Inflammatory macrophage treated with lipopolysaccharide for 1 hour (primary cell): ENCODE results near the gene C2CD2L.
"Not testable (repeated sequence)": the region's sequence is repeated elsewhere in the genome, so short reads cannot be mapped to it uniquely, and the experiment has no call there.

ENCODE experiments used
- DNase-seq, 2 donors: peaks; one replicate each; pipeline ENCODE4 v3.0.0-alpha.2; 2020 to 2022

C2CD2L gene

DNA sequence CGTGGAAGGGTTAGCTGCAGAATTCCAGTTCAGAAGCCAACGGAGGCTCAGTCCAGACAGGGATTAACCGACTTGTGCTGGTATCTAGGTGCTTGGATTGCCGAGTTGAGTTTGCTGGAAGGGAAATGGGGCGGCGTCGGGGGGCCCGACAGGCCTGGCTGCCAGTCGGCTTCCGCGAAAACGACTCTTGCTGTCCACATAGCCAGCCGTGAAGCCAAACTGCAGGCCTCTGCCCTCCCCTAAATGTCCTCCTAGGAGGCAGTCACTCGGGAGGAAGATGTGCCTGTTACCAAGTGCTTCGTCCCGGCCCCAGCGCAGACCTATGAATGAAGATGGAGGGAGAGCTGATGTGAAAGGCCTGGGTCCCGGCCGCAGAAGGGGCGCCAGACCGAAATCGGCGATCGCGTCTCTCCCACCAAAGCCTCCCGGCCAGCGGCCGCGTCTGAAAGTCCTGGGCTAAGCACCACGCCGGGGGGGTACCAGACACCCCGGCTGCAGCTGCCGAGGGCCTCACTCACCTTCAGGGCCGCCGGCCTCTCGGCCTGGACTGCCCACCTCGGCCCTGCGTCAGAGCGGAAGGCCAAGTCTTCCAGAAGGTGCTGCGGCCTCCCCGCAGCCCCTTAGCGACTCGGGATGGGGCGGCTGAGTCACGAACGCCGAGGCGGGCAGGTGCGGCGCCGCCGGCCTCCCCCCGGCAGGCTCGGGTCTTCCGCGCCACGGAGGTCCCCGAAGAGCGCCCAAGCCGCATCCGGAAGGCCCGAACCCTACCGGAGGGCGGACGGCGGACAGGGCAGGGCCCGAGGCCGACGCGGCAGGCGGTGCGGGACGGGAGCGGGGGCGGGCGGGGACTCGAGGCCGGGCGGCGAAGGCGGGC, 13.0 kb upstream of the C2CD2L start:
- DNase-seq, result peak in 1 of 2 donors; percentile 17

DNA sequence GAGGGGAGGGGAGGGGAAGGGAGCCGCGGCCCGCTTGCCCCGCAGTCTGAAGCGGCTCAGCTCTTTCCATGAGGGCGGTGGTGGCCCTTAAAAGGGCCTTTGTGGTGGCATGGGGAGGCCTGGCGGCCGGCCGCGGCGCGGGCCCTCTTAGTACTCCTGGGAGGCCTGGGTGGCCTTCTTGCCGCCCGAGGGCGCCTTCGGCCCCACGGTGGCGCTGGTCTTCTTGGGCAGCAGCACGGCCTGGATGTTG, 12.4 kb upstream of the C2CD2L start:
- DNase-seq, result peak; percentile 74 to 78

DNA sequence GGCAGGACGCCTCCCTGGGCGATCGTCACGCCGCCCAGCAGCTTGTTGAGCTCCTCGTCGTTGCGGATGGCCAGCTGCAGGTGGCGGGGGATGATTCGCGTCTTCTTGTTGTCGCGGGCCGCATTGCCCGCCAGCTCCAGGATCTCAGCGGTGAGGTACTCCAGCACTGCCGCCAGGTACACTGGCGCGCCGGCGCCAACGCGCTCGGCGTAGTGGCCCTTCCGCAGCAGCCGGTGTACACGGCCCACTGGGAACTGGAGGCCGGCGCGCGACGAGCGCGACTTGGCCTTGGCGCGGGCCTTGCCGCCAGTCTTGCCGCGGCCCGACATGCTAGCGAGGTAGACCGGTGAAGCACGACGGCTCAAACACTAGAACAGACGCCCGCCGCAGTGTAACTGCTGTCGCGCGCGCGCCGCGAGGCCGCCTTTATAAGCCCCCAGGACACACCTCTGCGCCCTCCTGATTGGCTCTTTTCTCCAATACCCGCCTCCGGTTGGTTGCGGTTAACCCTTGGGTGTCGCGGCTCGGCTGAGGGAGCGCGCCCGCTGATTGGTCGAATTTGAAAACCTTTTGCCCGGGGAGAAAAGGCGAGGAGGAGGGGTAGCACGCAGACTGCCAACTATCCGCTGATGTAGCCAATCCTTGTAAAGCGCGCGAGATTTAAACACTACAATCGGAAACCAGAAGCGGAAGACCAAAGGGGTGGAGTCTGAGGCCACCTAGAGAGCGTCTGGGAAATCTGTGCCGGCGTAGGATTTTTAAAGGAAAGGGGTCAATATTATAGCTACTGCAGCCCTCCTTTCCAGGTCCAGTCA, 11.9 kb upstream of the C2CD2L start:
- DNase-seq, result peak; percentile 99 to 100

DNA sequence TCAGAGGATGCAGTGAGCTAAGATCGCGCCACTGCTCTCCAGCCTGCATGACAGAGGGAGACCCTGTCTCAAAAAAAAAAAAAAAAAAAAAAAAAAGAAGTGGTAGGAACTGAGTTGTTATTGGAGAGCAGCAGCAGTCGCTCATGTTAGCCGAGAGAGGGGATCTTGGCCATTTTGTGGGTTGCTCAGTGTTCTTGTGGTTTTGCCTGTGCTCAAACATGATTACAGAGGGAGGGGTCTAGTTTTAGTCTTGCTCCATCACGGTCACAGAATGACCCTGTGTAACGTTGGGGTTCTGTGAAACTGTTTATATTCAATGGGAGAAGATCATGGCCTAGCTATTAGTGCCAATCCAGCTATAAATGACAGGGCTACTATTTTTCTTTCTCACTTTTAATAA, 7.4 kb upstream of the C2CD2L start:
- no peak for DNase-seq

DNA sequence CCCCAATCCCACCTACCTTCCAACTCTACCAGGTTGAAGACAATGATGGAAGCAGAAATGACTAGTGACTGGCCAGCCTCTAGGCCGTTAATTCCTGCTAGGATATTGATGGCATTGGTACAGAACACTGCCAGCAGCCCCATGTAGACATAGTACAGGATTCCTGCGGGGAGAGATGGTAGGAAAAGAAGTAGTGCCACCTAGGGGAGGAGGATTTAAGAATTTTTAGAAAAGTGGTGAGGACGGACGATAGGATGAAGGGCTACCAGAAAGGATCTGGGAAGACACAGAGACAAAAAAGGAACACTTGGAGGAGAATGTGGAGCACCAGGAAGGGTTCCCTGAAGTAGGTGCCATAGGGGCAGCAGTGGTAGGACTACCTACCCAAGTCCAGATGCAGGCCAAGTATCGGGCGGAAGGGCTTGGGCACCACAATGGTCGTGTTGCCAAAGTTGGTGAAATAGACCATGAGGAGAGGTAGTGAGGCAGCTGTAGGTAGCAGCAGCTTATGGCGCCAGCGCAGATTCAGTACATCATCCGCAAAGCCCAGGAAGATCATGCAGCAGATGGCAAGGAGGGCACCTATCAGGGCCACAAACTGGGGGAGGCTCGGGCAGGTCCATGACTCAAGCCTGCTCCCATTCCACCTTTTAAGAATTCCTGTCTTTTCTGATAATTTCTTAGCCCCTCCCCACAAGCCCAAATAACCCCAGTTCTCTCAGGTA, 6.7 kb upstream of the C2CD2L start:
- peak; percentile 29 to 43 for DNase-seq

DNA sequence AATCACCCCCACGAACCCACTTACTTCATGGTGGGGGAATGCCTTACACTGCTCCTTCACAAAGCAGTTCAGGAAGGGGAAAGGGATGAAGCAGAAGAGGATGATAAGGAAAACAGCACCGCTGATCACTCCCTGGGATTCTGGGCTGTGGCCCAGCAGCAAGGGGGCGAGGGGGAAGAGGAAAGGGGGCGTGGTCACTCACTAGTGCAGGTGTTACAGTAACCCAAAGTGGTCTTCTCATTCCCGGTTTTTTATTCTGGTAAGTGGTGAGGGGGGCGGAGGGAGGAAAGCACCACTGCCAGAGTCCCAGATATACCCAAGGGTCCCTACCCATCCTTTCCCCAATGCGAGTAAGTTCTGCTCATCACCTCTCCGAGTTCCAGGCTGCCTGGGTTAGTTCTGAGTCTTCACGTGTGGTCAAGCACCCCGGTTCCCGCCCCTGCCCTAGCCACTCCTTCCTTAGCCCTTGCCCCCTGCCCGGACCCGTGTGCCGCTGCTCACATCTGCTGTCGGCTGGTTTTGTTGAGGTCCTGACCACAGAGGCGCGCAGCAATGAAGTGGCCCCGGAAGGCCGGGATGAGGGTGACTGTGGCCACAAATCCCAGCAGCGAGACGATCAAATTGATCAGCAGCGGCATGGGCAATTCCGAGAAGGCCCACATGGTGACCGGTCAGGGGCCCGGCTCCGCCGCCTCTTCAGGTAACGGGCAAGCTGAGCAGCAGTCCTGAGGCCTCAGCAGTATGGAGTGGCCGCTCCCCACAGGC, 6.0 kb upstream of the C2CD2L start:
- no peak for DNase-seq

DNA sequence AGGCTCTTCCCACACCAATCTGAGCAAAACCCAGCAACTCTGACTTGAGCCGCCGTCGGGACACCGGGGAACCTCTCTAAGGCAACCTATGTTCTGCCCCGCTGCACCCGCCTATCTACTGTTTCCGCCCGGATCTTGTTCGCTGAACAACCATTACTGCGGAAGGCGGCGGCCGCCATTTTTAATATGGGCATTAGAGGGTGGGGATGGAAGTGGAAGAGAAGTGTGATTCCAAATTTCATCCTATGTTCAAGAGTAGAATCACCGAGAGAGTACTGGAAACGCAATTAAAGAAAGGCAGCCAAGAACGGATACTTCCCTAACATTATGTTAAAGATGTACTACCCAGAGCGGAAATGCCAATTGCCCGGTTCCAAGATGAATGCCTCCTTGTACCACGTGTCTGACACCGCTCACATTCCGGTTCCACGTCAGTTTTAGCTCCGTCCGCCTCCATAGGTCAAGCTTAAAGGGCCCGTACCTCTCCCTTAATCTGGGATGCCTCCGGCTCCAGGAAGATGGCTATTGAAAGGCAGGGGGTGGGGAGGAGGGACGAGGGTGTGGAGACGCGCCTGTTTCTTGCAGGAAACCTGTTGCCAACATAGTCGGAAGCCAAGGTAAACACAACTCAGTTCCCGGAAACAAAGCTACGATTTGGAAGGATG, 5.3 kb upstream of the C2CD2L start, which contains the start of gene DPAGT1:
Gene DPAGT1 (minus strand): TSS at position 95 of the 665 bp plus-strand sequence. CDS start 198 bp downstream, outside the sequence.
- peak; percentile 88 to 90 for DNase-seq

DNA sequence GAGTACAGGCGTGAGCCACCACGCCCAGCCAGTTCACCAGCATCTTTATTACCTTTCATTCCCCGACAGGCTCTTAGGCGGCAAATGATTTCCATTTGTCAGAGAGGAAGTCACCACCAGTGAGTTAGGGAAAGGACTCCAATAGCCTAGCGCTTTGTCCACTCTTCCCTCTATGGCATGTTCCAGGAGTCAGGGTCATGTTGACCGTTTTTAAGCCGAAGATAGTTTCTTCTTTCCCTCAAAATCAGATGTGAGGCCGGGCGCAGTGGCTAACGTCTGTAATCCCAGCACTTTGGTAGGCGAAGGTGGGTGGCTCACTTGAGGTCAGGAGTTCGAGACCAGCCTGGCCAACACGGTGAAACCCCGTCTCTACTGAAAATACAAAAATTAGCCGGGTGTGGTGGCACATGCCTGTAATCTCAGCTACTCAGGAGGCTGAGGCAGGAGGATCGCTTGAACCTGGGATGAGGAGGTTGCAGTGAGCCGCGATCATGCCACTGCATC, 3.9 kb upstream of the C2CD2L start:
- not testable (repeated sequence) for DNase-seq

DNA sequence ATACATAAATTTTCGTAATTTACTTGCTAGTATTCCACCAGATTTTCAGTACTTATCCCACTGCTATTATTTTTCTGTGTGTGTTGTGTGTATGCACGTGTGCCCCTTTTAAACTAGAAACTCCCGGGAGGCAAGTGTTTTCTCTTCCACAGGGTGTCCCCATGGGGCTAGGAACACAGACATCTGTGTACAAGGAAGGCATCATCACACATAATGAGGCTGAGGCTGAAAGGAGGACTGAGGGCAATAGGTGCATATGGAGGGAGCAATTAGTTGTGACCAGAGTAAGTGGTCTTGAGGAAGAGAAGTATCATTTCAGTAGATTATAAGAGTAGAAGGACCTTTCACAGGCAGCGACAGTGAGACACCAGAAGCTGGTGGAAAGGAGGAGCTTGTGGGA, 3.4 kb upstream of the C2CD2L start:
- DNase-seq, result no peak

DNA sequence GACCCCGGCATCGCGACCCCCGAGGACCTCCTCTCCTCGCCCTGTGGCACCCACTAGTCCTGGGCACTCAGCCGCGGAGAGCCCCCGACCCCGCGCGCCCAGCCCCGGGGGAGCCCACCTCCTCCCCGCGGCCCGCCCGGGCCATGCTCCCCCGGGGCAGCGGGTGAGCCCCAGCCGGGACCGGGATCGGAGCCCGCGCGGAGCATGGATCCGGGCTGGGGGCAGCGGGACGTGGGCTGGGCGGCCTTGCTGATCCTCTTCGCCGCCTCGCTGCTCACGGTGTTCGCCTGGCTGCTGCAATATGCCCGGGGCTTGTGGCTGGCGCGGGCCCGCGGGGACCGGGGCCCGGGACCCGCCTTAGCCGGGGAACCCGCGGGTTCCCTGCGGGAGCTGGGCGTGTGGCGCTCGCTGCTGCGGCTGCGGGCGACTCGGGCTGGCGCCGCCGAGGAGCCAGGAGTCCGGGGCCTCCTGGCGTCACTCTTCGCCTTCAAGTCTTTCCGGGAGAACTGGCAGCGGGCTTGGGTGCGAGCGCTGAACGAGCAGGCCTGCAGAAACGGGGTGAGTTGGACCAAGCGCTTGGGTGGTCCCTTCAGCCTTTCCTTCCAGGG, 498 bp downstream of the C2CD2L start:
- DNase-seq, result no peak

DNA sequence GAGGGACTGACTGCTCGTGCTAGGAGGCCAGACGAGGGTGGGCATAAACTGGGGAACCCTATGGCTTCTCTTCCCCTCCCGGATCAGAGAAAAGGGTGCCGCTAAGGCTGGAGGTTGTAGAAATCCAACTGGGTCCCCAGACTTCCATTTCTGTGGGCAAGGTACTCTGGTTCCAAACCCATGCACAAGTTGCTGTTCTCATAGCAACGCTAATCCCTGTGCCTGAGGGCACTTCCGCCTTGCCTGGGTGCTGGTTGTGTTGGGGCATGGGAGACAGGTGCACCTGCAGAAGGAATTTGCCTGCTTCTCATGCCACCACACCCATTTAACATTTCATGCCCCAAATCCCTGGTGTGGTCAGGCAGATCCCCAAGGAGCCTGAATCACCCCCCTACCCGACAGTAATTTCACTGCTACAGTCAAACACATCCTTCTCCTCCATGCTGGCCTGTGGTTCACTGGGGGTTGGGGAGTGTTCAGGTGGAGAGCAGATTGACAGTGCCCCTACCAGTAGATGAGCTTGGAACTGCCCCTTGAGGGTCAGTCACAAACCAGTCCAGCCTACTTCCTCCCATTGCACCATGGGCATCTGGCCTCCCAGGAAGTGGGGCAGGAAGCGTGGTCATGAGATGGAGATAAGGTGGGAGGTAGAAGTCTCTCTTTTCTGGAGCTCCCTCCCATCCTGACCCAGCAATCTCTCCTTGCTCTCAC, 1.2 kb downstream of the C2CD2L start:
- peak; percentile 53 to 70 for DNase-seq

DNA sequence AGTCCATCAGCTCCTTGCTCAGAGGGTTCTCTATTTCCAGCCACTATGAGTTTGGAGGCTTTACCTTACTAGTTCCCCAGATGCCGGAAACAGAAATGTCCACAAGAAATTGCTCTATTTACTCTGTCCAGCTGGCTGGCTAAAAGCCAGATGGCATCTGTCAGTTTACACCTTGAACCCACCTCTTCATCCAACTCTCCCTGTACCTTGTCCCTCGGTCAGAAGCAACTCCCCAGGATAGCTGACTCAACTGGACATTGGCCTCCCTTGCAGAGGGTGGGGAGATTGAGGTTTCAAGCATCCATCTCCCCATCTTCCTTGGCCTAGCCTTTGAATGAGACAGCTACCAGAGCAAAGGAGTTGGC, 1.7 kb downstream of the C2CD2L start:
- DNase-seq, result no peak

DNA sequence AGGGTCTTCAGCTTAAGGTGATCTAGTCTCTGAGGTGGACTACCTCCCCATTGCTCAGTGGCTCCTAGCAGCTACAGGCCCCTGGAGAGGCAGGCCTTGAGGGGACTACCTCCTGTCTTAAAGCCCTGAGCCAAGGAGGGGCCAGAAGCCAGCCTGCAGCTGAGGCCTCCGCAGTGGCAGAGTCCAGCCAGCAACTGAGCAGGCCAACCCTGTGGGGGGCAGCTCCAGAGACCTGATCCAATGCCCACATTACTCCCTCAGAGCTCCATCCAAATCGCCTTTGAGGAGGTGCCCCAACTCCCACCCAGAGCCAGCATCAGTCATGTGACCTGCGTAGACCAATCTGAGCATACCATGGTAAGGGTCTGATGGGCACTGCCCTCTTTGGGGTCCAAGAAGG, 2.7 kb downstream of the C2CD2L start:
- DNase-seq, result no peak

DNA sequence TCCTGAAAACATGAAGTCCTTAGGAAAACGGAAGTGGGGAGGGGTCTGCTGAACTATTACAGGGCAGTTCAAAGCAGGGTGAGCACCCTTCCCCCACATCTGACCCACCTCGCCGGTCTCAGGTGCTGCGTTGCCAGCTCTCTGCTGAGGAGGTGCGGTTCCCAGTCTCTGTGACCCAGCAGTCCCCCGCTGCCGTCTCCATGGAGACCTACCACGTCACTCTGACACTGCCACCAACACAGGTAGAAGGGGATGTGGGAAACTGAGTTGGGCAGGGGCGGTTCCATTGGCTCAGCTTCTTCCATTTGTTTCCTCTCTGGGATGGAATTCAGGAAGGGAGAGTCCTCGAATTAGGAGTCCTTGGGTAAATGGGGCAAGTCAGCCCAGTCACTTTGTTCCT, 3.3 kb downstream of the C2CD2L start:
- DNase-seq, result no peak

DNA sequence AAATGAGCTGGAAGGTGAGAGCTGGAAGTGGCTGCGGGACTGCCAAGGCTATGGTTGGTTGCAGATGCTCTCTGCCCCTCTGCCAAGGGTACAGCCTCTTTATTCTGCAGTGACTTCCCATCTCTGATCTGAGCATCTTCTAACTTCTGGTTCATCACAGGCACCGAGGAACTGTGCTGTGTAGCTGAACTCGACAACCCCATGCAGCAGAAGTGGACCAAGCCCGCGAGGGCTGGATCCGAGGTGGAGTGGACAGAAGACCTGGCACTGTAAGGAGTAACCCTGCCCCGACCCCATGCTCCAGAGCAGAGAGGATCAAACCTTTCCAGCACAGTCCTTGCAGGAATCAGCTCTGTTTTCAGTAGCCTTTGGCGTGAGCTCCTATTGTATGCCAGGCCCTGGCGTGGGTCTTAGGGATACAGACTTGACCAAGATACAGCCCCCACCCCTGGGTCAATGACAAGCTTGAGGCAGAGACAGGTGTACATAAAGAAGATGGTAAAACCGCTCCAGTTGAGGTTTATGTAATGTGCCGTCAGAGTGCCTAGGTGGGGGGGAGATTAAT, 4.3 kb downstream of the C2CD2L start:
- DNase-seq, result no peak

DNA sequence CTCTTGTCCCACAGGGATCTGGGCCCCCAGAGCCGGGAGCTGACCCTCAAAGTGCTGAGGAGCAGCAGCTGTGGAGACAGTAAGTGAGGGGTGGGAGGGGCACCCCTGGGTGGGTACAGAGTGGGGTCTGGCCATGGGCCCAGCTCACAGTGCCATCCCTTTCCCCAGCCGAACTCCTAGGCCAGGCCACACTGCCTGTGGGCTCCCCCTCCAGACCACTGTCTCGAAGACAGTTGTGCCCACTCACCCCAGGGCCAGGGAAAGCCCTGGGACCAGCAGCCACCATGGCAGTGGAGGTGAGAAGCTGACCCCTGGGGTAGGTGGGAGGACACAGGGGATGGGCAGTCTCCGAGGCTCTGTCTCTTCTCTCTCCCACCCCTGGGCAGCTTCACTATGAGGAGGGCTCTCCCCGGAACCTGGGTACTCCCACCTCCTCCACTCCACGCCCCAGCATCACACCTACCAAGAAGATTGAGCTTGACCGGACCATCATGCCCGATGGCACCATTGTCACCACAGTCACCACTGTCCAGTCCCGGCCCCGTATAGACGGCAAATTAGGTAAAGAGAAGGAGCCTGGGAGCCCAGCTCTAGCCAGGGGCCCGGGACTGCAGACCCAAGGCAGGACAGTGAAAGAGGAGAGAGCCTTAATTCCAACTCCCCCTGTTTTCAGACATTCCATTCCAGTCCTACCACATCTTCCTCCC, 5.3 kb downstream of the C2CD2L start:
- DNase-seq, result no peak

DNA sequence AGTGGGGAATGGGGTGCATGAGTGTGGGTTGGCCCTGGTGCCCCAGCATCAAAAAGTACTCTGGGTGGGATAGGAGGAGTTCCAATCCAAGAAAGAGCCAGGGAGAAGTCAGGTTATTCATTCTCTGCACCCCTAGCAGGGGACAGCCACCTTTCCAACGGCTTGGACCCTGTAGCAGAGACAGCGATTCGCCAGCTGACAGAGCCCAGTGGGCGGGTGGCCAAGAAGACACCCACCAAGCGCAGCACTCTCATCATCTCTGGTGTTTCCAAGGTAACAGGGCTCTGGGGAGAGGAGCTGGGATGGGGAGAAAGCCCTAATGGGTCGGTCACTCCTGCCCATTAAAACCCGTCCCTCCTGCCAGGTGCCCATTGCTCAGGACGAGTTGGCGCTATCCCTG, 6.6 kb downstream of the C2CD2L start:
- no peak for DNase-seq

DNA sequence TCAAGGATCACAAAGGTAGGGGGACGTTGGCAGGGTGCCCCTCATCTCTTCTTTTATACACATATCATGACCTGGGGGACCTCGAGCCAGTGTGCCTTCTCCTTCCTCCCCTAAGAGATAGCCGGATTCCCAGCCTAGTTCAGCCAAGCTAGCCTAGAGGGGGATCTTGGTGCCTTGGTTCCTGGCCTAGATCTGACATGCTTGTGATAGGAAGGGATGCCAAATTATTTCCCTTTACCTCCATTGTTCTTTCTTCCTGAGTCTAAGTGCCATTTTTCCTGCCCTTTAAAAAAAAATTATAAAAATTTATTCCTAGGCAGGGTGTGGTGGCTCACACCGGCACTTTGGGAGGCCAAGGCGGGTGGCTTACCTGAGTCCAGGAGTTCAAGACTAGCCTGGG, 7.2 kb downstream of the C2CD2L start:
- DNase-seq, result no peak

DNA sequence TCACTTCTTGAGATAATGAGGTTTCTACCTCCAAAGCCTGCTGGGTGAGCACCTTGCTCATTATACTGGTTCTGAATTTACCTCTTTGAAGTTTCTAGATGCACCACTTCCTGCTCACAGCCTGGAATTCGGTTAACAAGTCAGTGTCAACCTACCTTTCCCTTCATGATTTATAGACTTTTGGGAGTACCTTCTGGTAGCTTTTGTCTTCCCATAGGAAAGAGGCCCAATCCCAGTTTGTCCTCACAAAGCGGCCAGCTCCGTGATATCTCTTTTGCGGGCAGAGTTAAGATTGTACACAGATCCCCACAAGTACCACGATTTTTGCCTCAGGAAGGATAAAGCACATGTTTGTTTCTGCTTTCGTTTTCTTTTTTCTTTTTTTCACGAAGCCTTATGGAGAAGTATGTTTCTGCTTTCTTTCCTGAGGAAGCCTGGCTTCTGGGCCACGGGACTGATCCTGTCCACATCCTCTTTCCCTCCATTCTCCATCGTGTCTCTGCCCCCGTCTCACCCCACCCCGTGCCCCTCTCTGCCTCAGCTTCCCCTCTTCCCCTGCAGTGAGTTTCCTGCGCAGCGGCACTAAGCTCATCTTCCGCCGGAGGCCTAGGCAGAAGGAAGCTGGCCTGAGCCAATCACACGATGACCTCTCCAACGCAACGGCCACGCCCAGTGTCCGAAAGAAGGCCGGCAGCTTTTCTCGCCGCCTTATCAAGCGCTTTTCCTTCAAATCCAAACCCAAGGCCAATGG, 8.5 kb downstream of the C2CD2L start:
- DNase-seq, result peak; percentile 81 to 83
